ENCODE results near the gene ZBTB45.
"Not testable (repeated sequence)": the region's sequence is repeated elsewhere in the genome, so short reads cannot be mapped to it uniquely, and the experiment has no call there.

Gene ZBTB45

DNA sequence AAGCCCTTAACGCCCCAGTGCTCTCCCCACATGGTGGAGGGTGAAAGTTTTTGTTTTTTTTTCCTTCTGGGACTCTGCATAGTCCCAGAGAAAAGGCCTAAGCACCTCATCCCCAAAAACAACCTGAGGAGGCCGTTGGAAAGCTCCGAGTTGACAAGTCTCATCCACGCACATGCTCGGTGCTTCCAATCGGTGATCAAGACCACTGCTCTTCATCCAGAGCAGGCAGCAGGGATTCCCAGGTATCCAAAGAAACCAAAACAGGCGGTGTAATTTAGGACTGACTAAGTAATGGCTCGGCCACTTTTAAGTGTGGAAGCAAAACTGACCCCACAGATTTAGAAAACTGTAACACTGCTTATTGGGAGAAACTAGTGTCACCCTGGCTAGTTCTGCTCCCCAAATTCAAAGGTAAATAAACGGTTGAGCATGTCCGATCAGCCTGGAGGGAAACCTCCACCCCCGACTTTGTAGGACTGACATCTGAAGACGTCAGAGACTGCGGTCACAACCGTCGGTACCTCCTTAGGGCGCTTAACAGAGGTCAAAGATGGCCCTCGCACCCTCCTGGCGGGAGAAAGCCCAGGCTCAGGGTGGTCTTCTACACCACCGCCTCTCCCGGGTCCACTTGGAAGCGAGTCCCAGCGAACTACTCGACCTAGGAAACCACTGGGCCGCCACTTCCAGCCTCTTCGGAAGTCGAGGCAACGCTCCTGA lies 44.5 kb downstream of the ZBTB45 start:
- no peak for DNase-seq (ENCODE audit: low read depth)

GRCh38 chr19:58474291-58474996 lies 45.2 kb downstream of the ZBTB45 start:
- DNase-seq (ENCODE audit: low read depth) = no peak

GRCh38 chr19:58473775-58474174 lies 45.8 kb downstream of the ZBTB45 start:
- DNase-seq (ENCODE audit: low read depth) = no peak

- no peak for DNase-seq (ENCODE audit: low read depth)
These were observed 47.9 kb downstream of the ZBTB45 start for GRCh38 chr19:58471736-58472135.

- DNase-seq (ENCODE audit: low read depth) = not testable (repeated sequence)
These were observed 48.6 kb downstream of the ZBTB45 start for GRCh38 chr19:58470837-58471543.

GRCh38 chr19:58469241-58470013 lies 50.2 kb downstream of the ZBTB45 start:
- no peak for DNase-seq (ENCODE audit: low read depth)

- DNase-seq (ENCODE audit: low read depth) = no peak
These were observed 51.3 kb downstream of the ZBTB45 start for GRCh38 chr19:58468216-58468839.

- DNase-seq (ENCODE audit: low read depth) = peak; percentile 98
These were observed 52.6 kb downstream of the ZBTB45 start, which contains the start of gene ZNF324 for GRCh38 chr19:58466760-58467589. Gene ZNF324, plus strand, starts transcription at chr19:58467080. Its CDS starts 2,106 bp downstream, at chr19:58469186.

GRCh38 chr19:58466089-58466759 lies 53.4 kb downstream of the ZBTB45 start:
- no peak for DNase-seq (ENCODE audit: low read depth)
